Neural cell (in vitro differentiated cells): Measurements from ENCODE around the gene CLIC6. TPM values are rescaled to one million over a fixed set of nuclear protein-coding genes. Genes with fewer than 3 reads are reported as not detected.

Experiments used
- H2AFZ ChIP-seq: fragments of 200-600, 300-800 bp; sonication (generic), shearing (Covaris generic); 2 replicates; pipeline ENCODE4 v1.6.0; 2014; ENCODE audit warnings: low read depth, mild to moderate bottlenecking, antibody characterized with exemption, low read length, moderate library complexity
- H3F3A ChIP-seq: fragments of 200-600 bp; shearing (Covaris generic); 2 replicates; pipeline ENCODE4 v1.6.1; 2016; ENCODE audit warnings: mild to moderate bottlenecking, moderate library complexity, mixed read lengths, antibody characterized with exemption, low read length; ENCODE audit not compliant: insufficient read depth, poor library complexity, severe bottlenecking
- H3K27ac ChIP-seq: fragments of 200-600, 300-800 bp; sonication (generic), shearing (Covaris generic); 2 replicates; pipeline ENCODE4 v1.5.1; 2014; ENCODE audit warnings: mild to moderate bottlenecking, low read length, moderate library complexity
- H3K27me3 ChIP-seq: fragments of 300-800, 200-600 bp; sonication (generic), shearing (Covaris generic); 2 replicates; pipeline ENCODE4 v1.6.0; 2014; ENCODE audit warnings: mild to moderate bottlenecking, low read depth, low read length, moderate library complexity; ENCODE audit not compliant: insufficient read depth
- H3K36me3 ChIP-seq: fragments of 300-800, 200-600 bp; sonication (generic), shearing (Covaris generic); 2 replicates; pipeline ENCODE4 v1.5.1; 2014; ENCODE audit warnings: mild to moderate bottlenecking, antibody characterized with exemption, low read length, moderate library complexity; ENCODE audit not compliant: insufficient read depth
- H3K4me2 ChIP-seq: fragments of 300-800, 200-600 bp; sonication (generic), shearing (Covaris generic); 2 replicates; pipeline ENCODE4 v1.6.0; 2014; ENCODE audit warnings: mild to moderate bottlenecking, low read length
- H3K4me3 ChIP-seq: fragments of 300-800, 200-600 bp; sonication (generic), shearing (Covaris generic); 2 replicates; pipeline ENCODE4 v1.5.1; 2014; ENCODE audit warnings: mild to moderate bottlenecking, low read length, moderate library complexity
- H3K79me2 ChIP-seq: fragments of 200-600 bp; shearing (Covaris generic); replicated peaks from 2 replicates; pipeline ENCODE4 v1.6.0; 2014; ENCODE audit warnings: mild to moderate bottlenecking, low read length, moderate library complexity; ENCODE audit not compliant: insufficient read depth
- H3K9ac ChIP-seq: fragments of 300-800, 200-600 bp; sonication (generic), shearing (Covaris generic); 2 replicates; pipeline ENCODE4 v1.6.1; 2016; ENCODE audit warnings: mild to moderate bottlenecking, low read length, mixed read lengths
- H3K9me2 ChIP-seq: fragments of 200-600 bp; shearing (Covaris generic); 2 replicates; pipeline ENCODE4 v1.6.1; 2016; ENCODE audit warnings: mild to moderate bottlenecking, low read length, mixed read lengths; ENCODE audit not compliant: insufficient read depth
- H3K9me3 ChIP-seq: fragments of 200-600, 300-800 bp; sonication (generic), shearing (Covaris generic); 2 replicates; pipeline ENCODE4 v1.6.1; 2016; ENCODE audit warnings: mild to moderate bottlenecking, mixed run types, low read length, moderate library complexity, mixed read lengths
- H4K20me1 ChIP-seq: fragments of 200-600 bp; shearing (Covaris generic); 2 replicates; pipeline ENCODE4 v1.6.1; 2016; ENCODE audit warnings: mild to moderate bottlenecking, mixed run types; ENCODE audit not compliant: insufficient read depth
- CTCF ChIP-seq: fragments of 450-650 bp; IDR thresholded peaks from 2 replicates; pipeline ENCODE4 v1.5.1; 2014; ENCODE audit warnings: antibody characterized with exemption, mild to moderate bottlenecking, moderate library complexity; ENCODE audit not compliant: poor library complexity, severe bottlenecking
- EP300 ChIP-seq: fragments of 450-650 bp; conservative IDR thresholded peaks from 2 replicates; pipeline ENCODE4 v1.6.1; 2014; ENCODE audit warnings: antibody characterized with exemption, mild to moderate bottlenecking, moderate library complexity; ENCODE audit not compliant: poor library complexity, severe bottlenecking
- EZH2 ChIP-seq: fragments of 200-600, 300-800 bp; shearing (Covaris generic), sonication (generic); IDR thresholded peaks from 2 replicates; pipeline ENCODE4 v1.6.1; 2014; ENCODE audit warnings: antibody characterized with exemption, low read length, borderline replicate concordance, mild to moderate bottlenecking; ENCODE audit not compliant: insufficient read depth, poor library complexity, severe bottlenecking
- MXI1 ChIP-seq: fragments of 450-650 bp; conservative IDR thresholded peaks from 2 replicates; pipeline ENCODE4 v1.6.1; 2014; ENCODE audit warnings: antibody characterized with exemption, mild to moderate bottlenecking; ENCODE audit not compliant: poor library complexity, severe bottlenecking
- POLR2AphosphoS5 ChIP-seq: IDR thresholded peaks from 2 replicates; pipeline ENCODE4 v1.6.1; 2012
- RAD21 ChIP-seq: fragments of 450-650 bp; conservative IDR thresholded peaks from 2 replicates; pipeline ENCODE4 v1.6.1; 2014; ENCODE audit warnings: antibody characterized with exemption, mild to moderate bottlenecking, moderate library complexity
- REST ChIP-seq: IDR thresholded peaks from 2 replicates; pipeline ENCODE4 v1.6.1; 2012; ENCODE audit warnings: borderline replicate concordance
- SMC3 ChIP-seq: fragments of 450-650 bp; conservative IDR thresholded peaks from 2 replicates; pipeline ENCODE4 v1.6.1; 2014; ENCODE audit warnings: antibody characterized with exemption, mild to moderate bottlenecking, moderate library complexity; ENCODE audit not compliant: poor library complexity
- TAF1 ChIP-seq: IDR thresholded peaks from 2 replicates; pipeline ENCODE4 v1.6.1; 2012; ENCODE audit warnings: low read depth
- polyA plus RNA-seq: library from polyadenylated mRNA; depleted of rRNA; stranded (reverse); fragments of >200 nt; gene quantifications from 2 replicates; pipeline ENCODE4 v1.2.3, GENCODE V29; 2014

Gene CLIC6
- polyA plus RNA-seq, 1 donor from 2014 or later, result 0.32 TPM

- Histone ChIP-seq H3K4me2 (no peak overlapping the region), H2AFZ (no peak overlapping the region), H3K79me2 (no peaks in the 10 kb centered on the region), H3K9ac (no peak overlapping the region), H3K27me3 (no peaks in the 10 kb centered on the region), H3K9me2 (no peaks in the 10 kb centered on the region), H3K9me3 (peaks cover 9% of the 10 kb centered on the region), H3K4me3 (no peak overlapping the region), H4K20me1 (no peaks in the 10 kb centered on the region), H3K36me3 (no peaks in the 10 kb centered on the region), H3K27ac (no peak overlapping the region), H3F3A (no peaks in the 10 kb centered on the region)
- no peak for TF ChIP-seq RAD21
- no peak for TF ChIP-seq POLR2AphosphoS5
- TF ChIP-seq EP300, result no peak
These were observed 15.3 kb upstream of the CLIC6 start for GRCh38 chr21:34653522-34653921.

GRCh38 chr21:34661848-34662247 is 6.9 kb upstream of the CLIC6 start:
- no peak overlapping the region for H3K4me2 ChIP-seq
- H3F3A ChIP-seq, result no peaks in the 10 kb centered on the region
- H3K27me3 ChIP-seq, result peaks cover 4% of the 10 kb centered on the region
- no peak overlapping the region for H3K9ac ChIP-seq
- H3K27ac ChIP-seq, result no peak overlapping the region
- no peaks in the 10 kb centered on the region for H3K9me2 ChIP-seq
- no peaks in the 10 kb centered on the region for H3K79me2 ChIP-seq
- H2AFZ ChIP-seq, result no peak overlapping the region
- H3K9me3 ChIP-seq, result peaks cover 5% of the 10 kb centered on the region
- no peak for TF ChIP-seq EP300
- no peak for TF ChIP-seq SMC3
- no peak for TF ChIP-seq TAF1
- TF ChIP-seq MXI1, result no peak
- TF ChIP-seq RAD21, result no peak
- H4K20me1 ChIP-seq, result no peaks in the 10 kb centered on the region
- no peak overlapping the region for H3K4me3 ChIP-seq
- H3K36me3 ChIP-seq, result no peaks in the 10 kb centered on the region

GRCh38 chr21:34667761-34668160 is 1.0 kb upstream of the CLIC6 start:
- peaks cover 63% of the 10 kb centered on the region for H3K27me3 ChIP-seq

GRCh38 chr21:34669149-34669879 is 520 bp downstream of the CLIC6 start:
- Histone ChIP-seq H3F3A (no peaks in the 10 kb centered on the region), H2AFZ (no peak overlapping the region), H3K4me2 (no peak overlapping the region), H3K27me3 (peaks cover 64% of the 10 kb centered on the region), H4K20me1 (no peaks in the 10 kb centered on the region), H3K9me3 (no peaks in the 10 kb centered on the region), H3K9ac (no peak overlapping the region), H3K79me2 (no peaks in the 10 kb centered on the region), H3K4me3 (peak overlapping the region; percentile 63), H3K36me3 (no peaks in the 10 kb centered on the region), H3K9me2 (no peaks in the 10 kb centered on the region), H3K27ac (no peak overlapping the region)
- no peak for TF ChIP-seq REST
- TF ChIP-seq EZH2, result peak; percentile 72
- no peak for TF ChIP-seq CTCF
- TF ChIP-seq POLR2AphosphoS5, result no peak
- no peak for TF ChIP-seq TAF1

More at GRCh38 chr21:34667761-34668160, 1.0 kb upstream of the CLIC6 start:
- Histone ChIP-seq H2AFZ (no peak overlapping the region), H3K4me3 (no peak overlapping the region), H3F3A (no peaks in the 10 kb centered on the region), H3K9ac (no peak overlapping the region), H3K27ac (no peak overlapping the region), H4K20me1 (no peaks in the 10 kb centered on the region), H3K4me2 (no peak overlapping the region), H3K36me3 (no peaks in the 10 kb centered on the region), H3K9me3 (no peaks in the 10 kb centered on the region), H3K9me2 (no peaks in the 10 kb centered on the region), H3K79me2 (no peaks in the 10 kb centered on the region)
- TF ChIP-seq POLR2AphosphoS5 (no peak), TAF1 (no peak), MXI1 (no peak), RAD21 (no peak), EP300 (no peak)
